Endothelial cell of umbilical vein (primary cell): ENCODE measurements around the gene FST. TPM values are rescaled to one million over a fixed set of nuclear protein-coding genes. Genes with fewer than 3 reads are reported as not detected.

ENCODE experiments used
- BruUV-seq: library from RNA; stranded (reverse); fragments of 400-500 nt; replicated peaks from 2 replicates; lab custom pipeline; 2021; lab: Mats Ljungman, UMichigan
- CTCF ChIA-PET: fragments of 300-600, 350-600 bp; sonication (Branson Sonifier 250); formaldehyde crosslinking; loops from one replicate; lab custom pipeline; 2021; ENCODE audit warnings: antibody characterized with exemption, inconsistent platforms; lab: Charles Lee
- POLR2A ChIA-PET: fragments of 300-600, 350-600 bp; sonication (Branson Sonifier 250); formaldehyde crosslinking; loops from one replicate; lab custom pipeline; 2021; ENCODE audit warnings: antibody characterized with exemption, inconsistent platforms; lab: Charles Lee
- DNase-seq: peaks from one replicate; pipeline ENCODE4 v3.0.0-alpha.2; 2011; ENCODE audit warnings: low read depth, low spot score
- FAIRE-seq: peaks from 2 replicates; lab custom pipeline; 2011; peaks lifted over from hg19 to GRCh38; lab: Jason Lieb, UNC
- H2AFZ ChIP-seq: 2 replicates; pipeline ENCODE4 v1.6.0; 2012; ENCODE audit warnings: low read depth, low read length, control low read depth, inconsistent platforms
- H3K27ac ChIP-seq: 2 replicates; pipeline ENCODE4 v1.5.1; 2011; ENCODE audit warnings: low read depth, mild to moderate bottlenecking, control low read depth, low read length, moderate library complexity; ENCODE audit not compliant: insufficient read depth
- H3K27me3 ChIP-seq, 2 experiments: 2 replicates each; pipeline versions ENCODE4 v1.6.0 to v1.6.1; 2011; ENCODE audit warnings: low read length in 2 of 2, mixed read lengths in 1 of 2; ENCODE audit not compliant: control insufficient read depth in 2 of 2, insufficient read depth in 2 of 2
- H3K36me3 ChIP-seq, 2 experiments: 2 replicates in 1 of 2; 3 replicates in 1 of 2; pipeline ENCODE4 v1.5.1; 2011; ENCODE audit warnings: low read length in 2 of 2, mild to moderate bottlenecking in 1 of 2, moderate library complexity in 1 of 2; ENCODE audit not compliant: control insufficient read depth in 2 of 2, insufficient read depth in 2 of 2; ENCODE audit errors: extremely low read depth in 1 of 2
- H3K4me1 ChIP-seq: 3 replicates; pipeline ENCODE4 v1.5.1; 2011; ENCODE audit warnings: mild to moderate bottlenecking, low read length; ENCODE audit not compliant: control insufficient read depth, insufficient read depth; ENCODE audit errors: extremely low read depth
- H3K4me2 ChIP-seq: 2 replicates; pipeline ENCODE4 v1.6.1; 2011; ENCODE audit warnings: low read length, control low read depth, mixed read lengths; ENCODE audit not compliant: insufficient read depth
- H3K4me3 ChIP-seq, 3 experiments: fragments of 200-600 bp in 1 of 3; sonication (generic), shearing (Covaris generic) in 1 of 3; replicated peaks in 1 of 3; 2 replicates each; pipeline ENCODE4 v1.5.1; 2011 to 2016; ENCODE audit warnings: control low read depth in 3 of 3, low read length in 3 of 3, mild to moderate bottlenecking in 2 of 3, inconsistent platforms in 1 of 3, low read depth in 1 of 3, moderate library complexity in 1 of 3; ENCODE audit not compliant: insufficient read depth in 1 of 3
- H3K79me2 ChIP-seq: 2 replicates; pipeline ENCODE4 v1.6.0; 2012; ENCODE audit warnings: low read length, inconsistent platforms; ENCODE audit not compliant: control insufficient read depth, insufficient read depth
- H3K9ac ChIP-seq: replicated peaks from 2 replicates; pipeline ENCODE3; 2011; ENCODE audit warnings: low read length, control low read depth; ENCODE audit not compliant: insufficient read depth; ENCODE audit errors: extremely low read depth
- H3K9me1 ChIP-seq: replicated peaks from 3 replicates; pipeline ENCODE4 v1.6.0; 2011; ENCODE audit warnings: mild to moderate bottlenecking, low read length; ENCODE audit not compliant: control insufficient read depth, insufficient read depth; ENCODE audit errors: extremely low read depth
- H3K9me3 ChIP-seq: replicated peaks from 2 replicates; pipeline ENCODE4 v1.5.1; 2012; ENCODE audit warnings: low read length, inconsistent platforms; ENCODE audit not compliant: control insufficient read depth, insufficient read depth
- H4K20me1 ChIP-seq: replicated peaks from 2 replicates; pipeline ENCODE3; 2011; ENCODE audit warnings: mild to moderate bottlenecking, low read length; ENCODE audit not compliant: control insufficient read depth, insufficient read depth; ENCODE audit errors: extremely low read depth
- CTCF ChIP-seq, 2 donors: IDR thresholded peaks; 1 replicate in 1 of 2; 2 replicates in 1 of 2; pipeline ENCODE4 v1.5.1; 2011; ENCODE audit warnings: low read length in 2 of 2, mild to moderate bottlenecking in 2 of 2, moderate library complexity in 2 of 2, control low read depth in 1 of 2, inconsistent platforms in 1 of 2, low read depth in 1 of 2; ENCODE audit not compliant: insufficient read depth in 1 of 2; ENCODE audit errors: extremely low read depth in 1 of 2
- EZH2 ChIP-seq: IDR thresholded peaks from 2 replicates; pipeline ENCODE4 v1.6.1; 2012; ENCODE audit warnings: borderline replicate concordance, low read depth, mild to moderate bottlenecking, moderate library complexity, low read length, inconsistent platforms; ENCODE audit not compliant: severe bottlenecking
- MYC ChIP-seq: IDR thresholded peaks from one replicate; pipeline ENCODE4 v1.6.1; 2011; ENCODE audit warnings: mild to moderate bottlenecking, low read depth, low read length
- POLR2AphosphoS5 ChIP-seq: IDR thresholded peaks from 2 replicates; pipeline ENCODE4 v1.6.1; 2012; ENCODE audit warnings: low read depth, mild to moderate bottlenecking, control low read depth, low read length, moderate library complexity; ENCODE audit not compliant: insufficient read depth
- dilution Hi-C: fragments of 300-500 bp; cut with MboI; formaldehyde crosslinking; loops from one replicate; pipeline ENCODE4 v1.15.0; 2019; ENCODE audit warnings: low sequenced_read_pairs; ENCODE audit not compliant: extremely low pct_ligation_motif_present
- intact Hi-C: fragments of 100-400 bp; cut with micrococcal nuclease; formaldehyde crosslinking; loops from one replicate; pipeline ENCODE4 v1.10.0; 2022
- polyA plus RNA-seq, 4 experiments: library from polyadenylated mRNA; depleted of rRNA in 3 of 4; stranded (reverse) in 3 of 4; unstranded in 1 of 4; fragments of >200 nt; gene quantifications; 2 replicates each; pipeline versions ENCODE4 v1.2.1 to v1.2.3, GENCODE V29; 2011 to 2012; ENCODE audit warnings: missing spikeins in 1 of 4
- total RNA-seq: library from RNA; stranded (reverse); gene quantifications from 2 replicates; pipeline ENCODE4 v1.2.3, GENCODE V29; 2021

Gene FST
- total and polyA plus RNA-seq, 2 donors (not counting 3 experiments of a cell fraction or from before 2014, with no cell fraction given): 20.8 to 46.0 TPM

GRCh38 chr5:53478411-53479044 lies 1.9 kb upstream of the FST start:
- no peak overlapping the region for H3K9ac ChIP-seq
- H2AFZ ChIP-seq: peak overlapping the region; percentile 89
- intact Hi-C loops: loop anchor here (1.0 to 5.0 kb wide), 7 partner anchors 82 to 751 kb away; partner anchors contain the start of gene NDUFS4
- FAIRE-seq: peak; percentile 59
- BruUV-seq: no TSS peak
- H3K4me2 ChIP-seq: peak overlapping the region; percentile 80
- ChIA-PET CTCF (interaction anchor here (0.7 to 3.3 kb wide), 21 partner anchors 8 to 756 kb away, joined by 3 to 22 read pairs (median 3); no protein-coding TSS in a partner anchor), POLR2A (no interaction called here)
- no peak overlapping the region for H3K27ac ChIP-seq
- H3K27me3 ChIP-seq: peaks cover 4 to 34% of the 10 kb centered on the region in 2 experiments
- no peaks in the 10 kb centered on the region for H3K9me1 ChIP-seq
- no peaks in the 10 kb centered on the region for H3K36me3 ChIP-seq
- H3K4me3 ChIP-seq: peak overlapping the region in 2 of 3 experiments; percentile 36 to 54
- TF ChIP-seq MYC (no peak), POLR2AphosphoS5 (no peak), CTCF (IDR thresholded peaks at IDR 0.05; ENCODE audit: extremely low read depth in 1 of 2, insufficient read depth in 1 of 2, low read depth in 1 of 2, low read length in 2 of 2) (peak; percentile 34 to 45), EZH2 (peak; percentile 51)
- no peaks in the 10 kb centered on the region for H4K20me1 ChIP-seq
- H3K9me3 ChIP-seq: no peaks in the 10 kb centered on the region
- peak; percentile 72 for DNase-seq
- no peaks in the 10 kb centered on the region for H3K79me2 ChIP-seq
- peaks cover 20% of the 10 kb centered on the region for H3K4me1 ChIP-seq
- dilution Hi-C loops: no loop called here
